OCI-LY7 (cell line): ENCODE results near the gene EPB42. TPM values are rescaled to one million over a fixed set of nuclear protein-coding genes. Genes with fewer than 3 reads are reported as not detected.
"Not testable (repeated sequence)": the region's sequence is repeated elsewhere in the genome, so short reads cannot be mapped to it uniquely, and the experiment has no call there.

ENCODE experiments used
- BruUV-seq: library from RNA; stranded (reverse); fragments of 400-500 nt; replicated peaks from 2 replicates; lab custom pipeline; 2021; lab: Mats Ljungman, UMichigan
- CTCF ChIA-PET: fragments of 300-600 bp; sonication (Branson Sonifier 250); formaldehyde crosslinking; loops from one replicate; lab custom pipeline; 2022; ENCODE audit warnings: antibody characterized with exemption; ENCODE audit not compliant: unreplicated experiment; lab: Charles Lee
- POLR2A ChIA-PET: fragments of 300-600 bp; sonication (Branson Sonifier 250); formaldehyde crosslinking; loops from one replicate; lab custom pipeline; 2022; ENCODE audit warnings: antibody characterized with exemption; lab: Charles Lee
- DNase-seq: peaks from one replicate; pipeline ENCODE4 v3.0.0-alpha.2; 2015; ENCODE audit warnings: low spot score
- H2AFZ ChIP-seq: fragments of 200-600 bp; sonication (generic), shearing (Covaris generic); 2 replicates; pipeline ENCODE4 v1.6.1; 2014; ENCODE audit warnings: mild to moderate bottlenecking, antibody characterized with exemption, low read length, moderate library complexity
- H3K27ac ChIP-seq: fragments of 200-600 bp; sonication (generic); 2 replicates; pipeline ENCODE4 v1.5.1; 2014; ENCODE audit warnings: mixed run types, low read depth, mild to moderate bottlenecking, moderate library complexity, low read length, inconsistent platforms; ENCODE audit not compliant: poor library complexity, severe bottlenecking
- H3K36me3 ChIP-seq: fragments of 200-600 bp; sonication (generic); 2 replicates; pipeline ENCODE4 v1.6.1; 2014; ENCODE audit warnings: mild to moderate bottlenecking, antibody characterized with exemption, low read length, moderate library complexity, mixed read lengths; ENCODE audit not compliant: insufficient read depth
- H3K4me1 ChIP-seq: fragments of 200-600 bp; sonication (generic); 2 replicates; pipeline ENCODE4 v1.5.1; 2014; ENCODE audit warnings: mild to moderate bottlenecking, low read length; ENCODE audit not compliant: insufficient read depth, poor library complexity, severe bottlenecking
- H3K4me2 ChIP-seq: fragments of 200-600 bp; sonication (generic); 2 replicates; pipeline ENCODE4 v1.6.1; 2014; ENCODE audit warnings: mild to moderate bottlenecking, low read length
- H3K4me3 ChIP-seq: fragments of 200-600 bp; sonication (generic); 2 replicates; pipeline ENCODE4 v1.5.1; 2014; ENCODE audit warnings: mild to moderate bottlenecking, low read depth, low read length; ENCODE audit not compliant: poor library complexity, severe bottlenecking
- H3K79me2 ChIP-seq: fragments of 200-600 bp; sonication (generic); 2 replicates; pipeline ENCODE4 v1.6.1; 2016; ENCODE audit warnings: low read depth, mild to moderate bottlenecking, low read length, moderate library complexity, mixed read lengths; ENCODE audit not compliant: insufficient read depth
- H3K9me2 ChIP-seq: fragments of 200-600 bp; sonication (generic); 2 replicates; pipeline ENCODE4 v1.6.1; 2016; ENCODE audit warnings: mild to moderate bottlenecking, low read length, mixed read lengths; ENCODE audit not compliant: insufficient read depth
- H3K9me3 ChIP-seq: fragments of 200-600 bp; sonication (generic); 2 replicates; pipeline ENCODE4 v1.6.1; 2014; ENCODE audit warnings: mild to moderate bottlenecking, mixed run types, low read length, mixed read lengths
- H4K20me1 ChIP-seq: fragments of 200-600 bp; sonication (generic); 2 replicates; pipeline ENCODE4 v1.6.1; 2014; ENCODE audit warnings: mild to moderate bottlenecking, antibody characterized with exemption, low read length, moderate library complexity, mixed read lengths; ENCODE audit not compliant: insufficient read depth
- EZH2phosphoT487 ChIP-seq: fragments of 200-600 bp; sonication (generic); IDR thresholded peaks from 2 replicates; pipeline ENCODE4 v1.6.1; 2018; ENCODE audit warnings: low read depth, borderline replicate concordance, mild to moderate bottlenecking, mixed run types, antibody characterized with exemption, low read length, moderate library complexity, mixed read lengths
- intact Hi-C: fragments of 100-400 bp; cut with micrococcal nuclease; formaldehyde crosslinking; loops from one replicate; pipeline ENCODE4 v1.10.0; 2022; ENCODE audit not compliant: unreplicated experiment
- total RNA-seq, 2 experiments: library from RNA; depleted of rRNA in 1 of 2; stranded (reverse); fragments of >200 nt in 1 of 2; shearing (Covaris generic) in 1 of 2; gene quantifications; 2 replicates each; pipeline ENCODE4 v1.2.3, GENCODE V29; 2014 to 2022
- TF ChIP-seq, protein P1 (sequence below): fragments of 200-600 bp; sonication (generic); conservative IDR thresholded peaks from 2 replicates; pipeline ENCODE4 v1.5.1; 2014; ENCODE audit warnings: mild to moderate bottlenecking, antibody characterized with exemption, low read length, moderate library complexity, mixed read lengths

EPB42 gene
- total RNA-seq, 2 experiments from 2014 or later: not detected

- H3K4me3 ChIP-seq: no peak overlapping the region
- no peaks in the 10 kb centered on the region for H3K9me2 ChIP-seq
- no peak overlapping the region for H2AFZ ChIP-seq
- no peaks in the 10 kb centered on the region for H3K9me3 ChIP-seq
- BruUV-seq: no TSS peak
- intact Hi-C loops: no loop called here
- H3K4me1 ChIP-seq: no peaks in the 10 kb centered on the region
- no peak for DNase-seq
- H4K20me1 ChIP-seq: no peaks in the 10 kb centered on the region
- POLR2A ChIA-PET: interaction anchor here (0.7 kb wide), 1 partner anchor 204 kb away, joined by 3 read pairs; no protein-coding TSS in a partner anchor
- H3K27ac ChIP-seq: no peak overlapping the region
- no peaks in the 10 kb centered on the region for H3K36me3 ChIP-seq
- TF ChIP-seq, protein P1, sequence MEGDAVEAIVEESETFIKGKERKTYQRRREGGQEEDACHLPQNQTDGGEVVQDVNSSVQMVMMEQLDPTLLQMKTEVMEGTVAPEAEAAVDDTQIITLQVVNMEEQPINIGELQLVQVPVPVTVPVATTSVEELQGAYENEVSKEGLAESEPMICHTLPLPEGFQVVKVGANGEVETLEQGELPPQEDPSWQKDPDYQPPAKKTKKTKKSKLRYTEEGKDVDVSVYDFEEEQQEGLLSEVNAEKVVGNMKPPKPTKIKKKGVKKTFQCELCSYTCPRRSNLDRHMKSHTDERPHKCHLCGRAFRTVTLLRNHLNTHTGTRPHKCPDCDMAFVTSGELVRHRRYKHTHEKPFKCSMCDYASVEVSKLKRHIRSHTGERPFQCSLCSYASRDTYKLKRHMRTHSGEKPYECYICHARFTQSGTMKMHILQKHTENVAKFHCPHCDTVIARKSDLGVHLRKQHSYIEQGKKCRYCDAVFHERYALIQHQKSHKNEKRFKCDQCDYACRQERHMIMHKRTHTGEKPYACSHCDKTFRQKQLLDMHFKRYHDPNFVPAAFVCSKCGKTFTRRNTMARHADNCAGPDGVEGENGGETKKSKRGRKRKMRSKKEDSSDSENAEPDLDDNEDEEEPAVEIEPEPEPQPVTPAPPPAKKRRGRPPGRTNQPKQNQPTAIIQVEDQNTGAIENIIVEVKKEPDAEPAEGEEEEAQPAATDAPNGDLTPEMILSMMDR: no peak
- no peak for TF ChIP-seq EZH2phosphoT487
- H3K79me2 ChIP-seq: no peaks in the 10 kb centered on the region
- CTCF ChIA-PET: interaction anchor here (1.2 to 2.1 kb wide), 5 partner anchors 13 to 59 kb away, joined by 3 to 14 read pairs (median 3); no protein-coding TSS in a partner anchor
- no peak overlapping the region for H3K4me2 ChIP-seq
Observed at GRCh38 chr15:43226436-43227305, 5.9 kb upstream of the EPB42 start.

GRCh38 chr15:43225950-43226255, 5.1 kb upstream of the EPB42 start:
- CTCF ChIA-PET: interaction anchor here (1.1 to 2.1 kb wide), 6 partner anchors 13 to 62 kb away, joined by 3 to 14 read pairs (median 3); no protein-coding TSS in a partner anchor

GRCh38 chr15:43225201-43225949, 4.6 kb upstream of the EPB42 start:
- no peaks in the 10 kb centered on the region for H3K79me2 ChIP-seq
- H3K36me3 ChIP-seq: no peaks in the 10 kb centered on the region
- BruUV-seq: no TSS peak
- H3K27ac ChIP-seq: no peak overlapping the region
- no peak overlapping the region for H3K4me3 ChIP-seq
- no peak overlapping the region for H2AFZ ChIP-seq
- H3K4me2 ChIP-seq: no peak overlapping the region
- ChIA-PET POLR2A (interaction anchor here (0.6 to 0.9 kb wide), 2 partner anchors 15 to 21 kb away, joined by 5 read pairs; no protein-coding TSS in a partner anchor), CTCF (interaction anchor here (1.1 to 2.1 kb wide), 6 partner anchors 12 to 62 kb away, joined by 3 to 14 read pairs (median 3); no protein-coding TSS in a partner anchor)
- intact Hi-C loops: loop anchor here (1.0 kb wide), 1 partner anchor 60 kb away; no protein-coding TSS in a partner anchor
- no peaks in the 10 kb centered on the region for H3K9me2 ChIP-seq
- no peaks in the 10 kb centered on the region for H3K9me3 ChIP-seq
- peak; percentile 60 for DNase-seq
- no peaks in the 10 kb centered on the region for H4K20me1 ChIP-seq
- no peak for TF ChIP-seq EZH2phosphoT487
- TF ChIP-seq, protein P1: peak; percentile 83
- no peaks in the 10 kb centered on the region for H3K4me1 ChIP-seq

More at GRCh38 chr15:43225950-43226255, 5.1 kb upstream of the EPB42 start:
- not testable (repeated sequence) for H2AFZ ChIP-seq, H3K4me2 ChIP-seq, H3K4me1 ChIP-seq, H3K4me3 ChIP-seq, BruUV-seq, H3K79me2 ChIP-seq, H3K27ac ChIP-seq, H3K9me3 ChIP-seq, H3K36me3 ChIP-seq, DNase-seq, H4K20me1 ChIP-seq, H3K9me2 ChIP-seq
- POLR2A ChIA-PET: interaction anchor here (0.9 kb wide), 1 partner anchor 22 kb away, joined by 5 read pairs; no protein-coding TSS in a partner anchor
- intact Hi-C loops: loop anchor here (1.0 kb wide), 1 partner anchor 59 kb away; no protein-coding TSS in a partner anchor
